ENCODE measurements around the gene C7orf25. TPM values are rescaled to one million over a fixed set of nuclear protein-coding genes. Genes with fewer than 3 reads are reported as not detected.
A peak's percentile ranks its signal among the peaks of the same experiment; 100 is the strongest.

The C7orf25 gene
- total and polyA plus RNA-seq, 8 donors = 1.9 to 7.2 (median 2.7) TPM

- H3K4me1 ChIP-seq = peaks cover 22 to 55% of the 10 kb centered on the region in 2 donors
- ATAC-seq (no peak), DNase-seq (no peak)
- no peaks in the 10 kb centered on the region for H3K27me3 ChIP-seq
- no peak overlapping the region for H3K4me3 ChIP-seq
- intact Hi-C loops (cut with DNase I) = no loop called here
- peaks cover 0 to 32% of the 10 kb centered on the region in 2 donors for H3K36me3 ChIP-seq
- TF ChIP-seq, protein P1, sequence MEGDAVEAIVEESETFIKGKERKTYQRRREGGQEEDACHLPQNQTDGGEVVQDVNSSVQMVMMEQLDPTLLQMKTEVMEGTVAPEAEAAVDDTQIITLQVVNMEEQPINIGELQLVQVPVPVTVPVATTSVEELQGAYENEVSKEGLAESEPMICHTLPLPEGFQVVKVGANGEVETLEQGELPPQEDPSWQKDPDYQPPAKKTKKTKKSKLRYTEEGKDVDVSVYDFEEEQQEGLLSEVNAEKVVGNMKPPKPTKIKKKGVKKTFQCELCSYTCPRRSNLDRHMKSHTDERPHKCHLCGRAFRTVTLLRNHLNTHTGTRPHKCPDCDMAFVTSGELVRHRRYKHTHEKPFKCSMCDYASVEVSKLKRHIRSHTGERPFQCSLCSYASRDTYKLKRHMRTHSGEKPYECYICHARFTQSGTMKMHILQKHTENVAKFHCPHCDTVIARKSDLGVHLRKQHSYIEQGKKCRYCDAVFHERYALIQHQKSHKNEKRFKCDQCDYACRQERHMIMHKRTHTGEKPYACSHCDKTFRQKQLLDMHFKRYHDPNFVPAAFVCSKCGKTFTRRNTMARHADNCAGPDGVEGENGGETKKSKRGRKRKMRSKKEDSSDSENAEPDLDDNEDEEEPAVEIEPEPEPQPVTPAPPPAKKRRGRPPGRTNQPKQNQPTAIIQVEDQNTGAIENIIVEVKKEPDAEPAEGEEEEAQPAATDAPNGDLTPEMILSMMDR (IDR thresholded peaks at IDR 0.05) = no peak
- H3K9me3 ChIP-seq = no peaks in the 10 kb centered on the region
- peak overlapping the region in 1 of 2 donors; percentile 28 for H3K27ac ChIP-seq
These were observed 1.7 kb upstream of the C7orf25 start for GRCh38 chr7:42913591-42913990.

GRCh38 chr7:42910306-42910705 is 1.6 kb downstream of the C7orf25 start:
- TF ChIP-seq, protein P1 (IDR thresholded peaks at IDR 0.05) = no peak
- Histone ChIP-seq H3K27ac (peak overlapping the region in 1 of 2 donors; percentile 85), H3K4me1 (peaks cover 18 to 52% of the 10 kb centered on the region in 2 donors), H3K4me3 (peak overlapping the region in 1 of 2 donors; percentile 75), H3K36me3 (no peaks in the 10 kb centered on the region), H3K9me3 (no peaks in the 10 kb centered on the region), H3K27me3 (no peaks in the 10 kb centered on the region)
- ATAC-seq = no peak
- DNase-seq = no peak
- intact Hi-C loops (cut with DNase I) = no loop called here

GRCh38 chr7:42907316-42907715 is 4.6 kb downstream of the C7orf25 start:
- H3K27ac ChIP-seq = peak overlapping the region in 1 of 2 donors; percentile 46
- DNase-seq (no peak), ATAC-seq (no peak)
- peaks cover 9 to 23% of the 10 kb centered on the region in 2 donors for H3K4me1 ChIP-seq
- no peaks in the 10 kb centered on the region for H3K27me3 ChIP-seq
- intact Hi-C loops (cut with DNase I) = no loop called here
- no peak overlapping the region for H3K4me3 ChIP-seq
- TF ChIP-seq, protein P1 (IDR thresholded peaks at IDR 0.05) = no peak
- H3K36me3 ChIP-seq = no peaks in the 10 kb centered on the region
- no peaks in the 10 kb centered on the region for H3K9me3 ChIP-seq

DNA sequence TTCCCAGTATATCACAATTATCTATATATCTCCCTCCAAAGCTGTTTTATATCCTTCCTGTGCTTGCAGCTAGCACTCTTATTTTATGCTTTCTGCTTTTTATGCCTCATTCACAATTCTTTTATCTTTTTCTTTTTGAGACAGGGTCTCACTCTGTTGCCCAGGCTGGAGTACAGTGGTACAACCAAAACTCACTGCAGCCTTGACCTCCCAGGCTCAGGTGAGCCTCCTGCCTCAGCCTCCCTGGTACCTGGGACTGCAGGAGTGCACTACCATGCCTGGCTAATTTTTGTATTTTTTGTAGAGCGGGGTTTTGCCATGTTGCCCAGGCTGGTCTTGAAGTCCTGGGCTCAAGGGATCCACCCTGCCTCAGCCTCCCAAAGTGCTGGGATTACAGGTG is 5.7 kb downstream of the C7orf25 start:
- TF ChIP-seq, protein P1 (IDR thresholded peaks at IDR 0.05) = no peak
- ATAC-seq = no peak
- H3K27me3 ChIP-seq = no peaks in the 10 kb centered on the region
- H3K9me3 ChIP-seq = no peaks in the 10 kb centered on the region
- H3K4me1 ChIP-seq = peaks cover 8 to 17% of the 10 kb centered on the region in 2 donors
- H3K4me3 ChIP-seq = no peak overlapping the region
- intact Hi-C loops (cut with DNase I) = no loop called here
- no peak overlapping the region for H3K27ac ChIP-seq
- no peak for DNase-seq
- H3K36me3 ChIP-seq = no peaks in the 10 kb centered on the region

DNA sequence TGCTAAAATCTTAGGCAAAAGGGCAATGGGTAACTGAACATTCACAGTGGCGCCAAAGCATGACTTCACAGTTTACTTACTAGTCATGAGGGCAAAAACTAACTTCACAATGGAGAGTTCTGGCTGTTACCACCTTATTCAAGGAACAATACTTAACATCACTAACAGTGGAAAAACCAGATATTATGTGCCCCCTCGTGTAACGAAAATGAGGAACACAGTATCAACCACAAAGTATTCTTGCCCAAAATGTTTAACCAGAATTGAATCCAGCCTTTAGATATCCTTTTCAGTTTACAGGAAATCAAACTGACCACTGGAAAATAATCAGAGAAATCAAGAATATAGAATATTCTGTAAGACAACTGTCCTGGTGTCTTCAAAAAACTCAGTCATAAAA is 9.5 kb downstream of the C7orf25 start:
- no peaks in the 10 kb centered on the region for H3K36me3 ChIP-seq
- DNase-seq = no peak
- no peaks in the 10 kb centered on the region for H3K4me1 ChIP-seq
- H3K27me3 ChIP-seq = no peaks in the 10 kb centered on the region
- no peaks in the 10 kb centered on the region for H3K9me3 ChIP-seq
- TF ChIP-seq, protein P1 (IDR thresholded peaks at IDR 0.05) = no peak
- no peak for ATAC-seq
- no peak overlapping the region for H3K27ac ChIP-seq
- intact Hi-C loops (cut with DNase I) = no loop called here
- H3K4me3 ChIP-seq = no peak overlapping the region
